Measurements from ENCODE around the gene ATP8A2. TPM values are rescaled to one million over a fixed set of nuclear protein-coding genes. Genes with fewer than 3 reads are reported as not detected.

Gene ATP8A2
- total and polyA plus RNA-seq, 9 of the 15 experiments (the other 6 are each of a cell fraction or from before 2014, with no cell fraction given) = under 0.01 to 0.33 (median 0.06) TPM; not detected in 4

DNA sequence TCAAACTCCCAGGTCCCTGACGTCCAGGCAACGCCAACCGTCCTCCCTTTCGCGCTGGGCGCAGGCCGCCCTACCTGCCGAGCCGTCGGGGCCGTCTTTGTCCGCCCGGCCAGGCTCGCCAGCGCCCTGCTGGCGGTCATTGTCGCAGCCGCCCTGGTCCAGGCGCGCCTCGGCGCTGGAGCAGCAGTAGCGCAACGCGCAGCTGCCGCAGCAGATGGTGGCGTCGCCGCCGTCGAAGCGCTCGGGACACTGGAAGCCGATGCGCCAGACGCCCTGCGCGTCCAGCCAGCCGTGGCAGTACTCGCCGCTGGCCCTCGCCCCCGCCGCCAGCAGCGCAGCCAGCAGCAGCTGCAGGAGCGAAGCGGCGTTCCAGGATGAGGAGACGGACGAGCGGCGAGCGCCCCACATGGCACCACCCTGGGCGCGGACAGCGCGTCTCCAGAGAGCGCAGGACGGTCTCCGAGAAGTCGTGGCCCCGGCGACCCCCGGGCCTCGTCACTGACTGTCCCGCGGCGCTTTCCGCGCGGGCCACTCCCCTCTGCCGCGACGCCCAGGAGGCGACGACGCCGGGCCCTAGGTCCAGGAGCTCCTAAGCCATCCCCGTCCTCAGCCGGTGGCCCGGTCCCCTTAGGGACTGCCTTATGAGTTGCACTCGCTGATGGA, 678.9 kb downstream of the ATP8A2 start:
- DNase-seq (ENCODE audit: extremely low read depth in 1 of 4, low spot score in 3 of 4) = no peak
- POLR2A ChIA-PET = no interaction called here
- no peaks in the 10 kb centered on the region; a peak in 1 of 5 replicates for H3K4me1 ChIP-seq (replicated peaks in 1 of 2; ENCODE audit: control insufficient read depth in 2 of 2, insufficient read depth in 2 of 2, low read length in 2 of 2)
- no peak overlapping the region for H3K4me2 ChIP-seq (ENCODE audit: insufficient read depth, low read length)
- FAIRE-seq = no peak
- in situ Hi-C loops (cut with MboI) = no loop called here
- peaks cover 0 to 23% of the 10 kb centered on the region in 2 experiments; a peak in 2 of 5 replicates for H3K27me3 ChIP-seq (ENCODE audit: control insufficient read depth in 2 of 2, insufficient read depth in 2 of 2, low read length in 2 of 2)
- H4K20me1 ChIP-seq (replicated peaks; ENCODE audit: control insufficient read depth, insufficient read depth, low read length) = no peaks in the 10 kb centered on the region
- H3K9me3 ChIP-seq (replicated peaks; ENCODE audit: control insufficient read depth, insufficient read depth, low read depth, low read length) = no peaks in the 10 kb centered on the region
- H3K9ac ChIP-seq (ENCODE audit: insufficient read depth in 1 of 2, low read depth in 2 of 2, low read length in 2 of 2) = no peak overlapping the region
- no peak overlapping the region for H3K27ac ChIP-seq (ENCODE audit: extremely low read depth, low read depth, low read length)
- BruUV-seq (replicated peaks) = no TSS peak
- no peaks in the 10 kb centered on the region for H3K9me1 ChIP-seq (ENCODE audit: control insufficient read depth, insufficient read depth, low read length)
- CTCF ChIA-PET (ENCODE audit: low intra/inter-chr PET ratio) = no interaction called here
- 13% methylated on average over 37 of the region's 82 CpGs for WGBS (ENCODE audit: insufficient coverage, low coverage, missing lambda C conversion rate)
- no peak for ATAC-seq
- no peak overlapping the region for H3K4me3 ChIP-seq
- no peak overlapping the region for H2AFZ ChIP-seq (ENCODE audit: low read depth, low read length)
- no peaks in the 10 kb centered on the region for H3K36me3 ChIP-seq (ENCODE audit: control insufficient read depth, insufficient read depth, low read length)
- intact Hi-C loops (cut with micrococcal nuclease) = no loop called here
- no peaks in the 10 kb centered on the region for H3K79me2 ChIP-seq (ENCODE audit: control insufficient read depth, insufficient read depth, low read length)
- TF ChIP-seq THRAP3 (IDR thresholded peaks at IDR 0.05; ENCODE audit: borderline replicate concordance) = no peak
- no peak for TF ChIP-seq MECOM (CRISPR knock-in tag; IDR thresholded peaks at IDR 0.05)
- no peak for TF ChIP-seq ATF1 (CRISPR knock-in tag; IDR thresholded peaks at IDR 0.05)
- no peak for TF ChIP-seq ATF1 (tag; IDR thresholded peaks at IDR 0.05)
- no peak for TF ChIP-seq GABPB1 (CRISPR knock-in tag; IDR thresholded peaks at IDR 0.05)
- TF ChIP-seq ELF4 (CRISPR knock-in tag; IDR thresholded peaks at IDR 0.05) = no peak
- TF ChIP-seq HDAC8 (tag; IDR thresholded peaks at IDR 0.05) = no peak
- no peak for TF ChIP-seq HNRNPUL1 (IDR thresholded peaks at IDR 0.05; ENCODE audit: low read length)
- no peak for TF ChIP-seq ZNF584 (CRISPR knock-in tag; IDR thresholded peaks at IDR 0.05; ENCODE audit: low read depth)
- no peak for TF ChIP-seq ZNF644 (tag; IDR thresholded peaks at IDR 0.05; ENCODE audit: low read depth)
- no peak for TF ChIP-seq STAT5B (CRISPR knock-in tag; IDR thresholded peaks at IDR 0.05)
- TF ChIP-seq, protein P1, sequence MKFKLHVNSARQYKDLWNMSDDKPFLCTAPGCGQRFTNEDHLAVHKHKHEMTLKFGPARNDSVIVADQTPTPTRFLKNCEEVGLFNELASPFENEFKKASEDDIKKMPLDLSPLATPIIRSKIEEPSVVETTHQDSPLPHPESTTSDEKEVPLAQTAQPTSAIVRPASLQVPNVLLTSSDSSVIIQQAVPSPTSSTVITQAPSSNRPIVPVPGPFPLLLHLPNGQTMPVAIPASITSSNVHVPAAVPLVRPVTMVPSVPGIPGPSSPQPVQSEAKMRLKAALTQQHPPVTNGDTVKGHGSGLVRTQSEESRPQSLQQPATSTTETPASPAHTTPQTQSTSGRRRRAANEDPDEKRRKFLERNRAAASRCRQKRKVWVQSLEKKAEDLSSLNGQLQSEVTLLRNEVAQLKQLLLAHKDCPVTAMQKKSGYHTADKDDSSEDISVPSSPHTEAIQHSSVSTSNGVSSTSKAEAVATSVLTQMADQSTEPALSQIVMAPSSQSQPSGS (CRISPR knock-in tag; IDR thresholded peaks at IDR 0.05) = no peak
- no peak for TF ChIP-seq ZNF75A (CRISPR knock-in tag; IDR thresholded peaks at IDR 0.05)
- TF ChIP-seq ZEB2 (IDR thresholded peaks at IDR 0.05) = no peak

All from K562 (cell line).